Loucy (cell line): ENCODE measurements around the gene BUB1.

Experiments
- H2AFZ ChIP-seq: fragments of 200-600 bp; sonication (generic); 2 replicates; pipeline ENCODE4 v1.6.0; 2016; ENCODE audit warnings: antibody characterized with exemption, mild to moderate bottlenecking, low read length, moderate library complexity
- H3F3A ChIP-seq: fragments of 200-600 bp; 2 replicates; pipeline ENCODE4 v1.6.0; 2016; ENCODE audit warnings: antibody characterized with exemption, low read depth, mild to moderate bottlenecking
- H3K27me3 ChIP-seq: fragments of 200-600 bp; sonication (generic); 2 replicates; pipeline ENCODE4 v1.6.1; 2014; ENCODE audit warnings: low read length, mild to moderate bottlenecking; ENCODE audit not compliant: insufficient read depth, poor library complexity, severe bottlenecking
- H3K36me3 ChIP-seq: fragments of 200-600 bp; sonication (generic); 2 replicates; pipeline ENCODE4 v1.6.1; 2016; ENCODE audit warnings: low read length; ENCODE audit not compliant: insufficient read depth
- H3K4me1 ChIP-seq: fragments of 200-600 bp; sonication (generic); 2 replicates; pipeline ENCODE4 v1.5.1; 2014; ENCODE audit warnings: low read length, mild to moderate bottlenecking; ENCODE audit not compliant: insufficient read depth, poor library complexity, severe bottlenecking
- H3K4me2 ChIP-seq: fragments of 200-600 bp; sonication (generic); 2 replicates; pipeline ENCODE4 v1.6.0; 2014; ENCODE audit warnings: antibody characterized with exemption, low read length, low read depth, mild to moderate bottlenecking; ENCODE audit not compliant: poor library complexity, severe bottlenecking
- H3K4me3 ChIP-seq: fragments of 200-600 bp; sonication (generic); 2 replicates; pipeline ENCODE4 v1.5.1; 2014; ENCODE audit warnings: low read length, mild to moderate bottlenecking, mixed read lengths; ENCODE audit not compliant: poor library complexity, severe bottlenecking
- H3K79me2 ChIP-seq: fragments of 200-600 bp; sonication (generic); 2 replicates; pipeline ENCODE4 v1.6.1; 2014; ENCODE audit warnings: low read length; ENCODE audit not compliant: insufficient read depth
- H3K9ac ChIP-seq: fragments of 200-600 bp; sonication (generic); 2 replicates; pipeline ENCODE4 v1.6.0; 2014; ENCODE audit warnings: mild to moderate bottlenecking, low read depth, low read length, moderate library complexity; ENCODE audit not compliant: poor library complexity, severe bottlenecking
- H3K9me2 ChIP-seq: fragments of 200-600 bp; sonication (generic); replicated peaks from 2 replicates; pipeline ENCODE4 v1.6.1; 2016; ENCODE audit warnings: low read depth, low read length, mixed read lengths
- H3K9me3 ChIP-seq: fragments of 200-600 bp; sonication (generic); 2 replicates; pipeline ENCODE4 v1.6.1; 2014; ENCODE audit warnings: mild to moderate bottlenecking, antibody characterized with exemption, low read length, low read depth; ENCODE audit not compliant: insufficient read depth
- H4K20me1 ChIP-seq: fragments of 200-600 bp; sonication (generic); 2 replicates; pipeline ENCODE4 v1.6.0; 2014; ENCODE audit warnings: antibody characterized with exemption, low read length, mild to moderate bottlenecking; ENCODE audit not compliant: insufficient read depth, poor library complexity, severe bottlenecking
- EZH2phosphoT487 ChIP-seq: fragments of 200-600 bp; IDR thresholded peaks from 2 replicates; pipeline ENCODE4 v1.6.1; 2018; ENCODE audit warnings: antibody characterized with exemption, mild to moderate bottlenecking, moderate library complexity, borderline replicate concordance
- TF ChIP-seq, protein P1 (sequence below): fragments of 200-600 bp; sonication (generic); conservative IDR thresholded peaks from 2 replicates; pipeline ENCODE4 v1.5.1; 2014; ENCODE audit warnings: mild to moderate bottlenecking, antibody characterized with exemption, low read length

BUB1 gene

GRCh38 chr2:110712737-110713136 is 34.9 kb upstream of the BUB1 start:
- Histone ChIP-seq H4K20me1 (no peaks in the 10 kb centered on the region), H3K4me3 (no peak overlapping the region), H3K9ac (no peak overlapping the region), H3K79me2 (no peaks in the 10 kb centered on the region), H3F3A (no peaks in the 10 kb centered on the region), H3K4me2 (no peak overlapping the region), H3K27me3 (no peaks in the 10 kb centered on the region), H3K9me2 (no peaks in the 10 kb centered on the region), H2AFZ (no peak overlapping the region), H3K9me3 (no peaks in the 10 kb centered on the region), H3K36me3 (no peaks in the 10 kb centered on the region), H3K4me1 (peaks cover 21% of the 10 kb centered on the region)
- no peak for TF ChIP-seq EZH2phosphoT487
- TF ChIP-seq, protein P1, sequence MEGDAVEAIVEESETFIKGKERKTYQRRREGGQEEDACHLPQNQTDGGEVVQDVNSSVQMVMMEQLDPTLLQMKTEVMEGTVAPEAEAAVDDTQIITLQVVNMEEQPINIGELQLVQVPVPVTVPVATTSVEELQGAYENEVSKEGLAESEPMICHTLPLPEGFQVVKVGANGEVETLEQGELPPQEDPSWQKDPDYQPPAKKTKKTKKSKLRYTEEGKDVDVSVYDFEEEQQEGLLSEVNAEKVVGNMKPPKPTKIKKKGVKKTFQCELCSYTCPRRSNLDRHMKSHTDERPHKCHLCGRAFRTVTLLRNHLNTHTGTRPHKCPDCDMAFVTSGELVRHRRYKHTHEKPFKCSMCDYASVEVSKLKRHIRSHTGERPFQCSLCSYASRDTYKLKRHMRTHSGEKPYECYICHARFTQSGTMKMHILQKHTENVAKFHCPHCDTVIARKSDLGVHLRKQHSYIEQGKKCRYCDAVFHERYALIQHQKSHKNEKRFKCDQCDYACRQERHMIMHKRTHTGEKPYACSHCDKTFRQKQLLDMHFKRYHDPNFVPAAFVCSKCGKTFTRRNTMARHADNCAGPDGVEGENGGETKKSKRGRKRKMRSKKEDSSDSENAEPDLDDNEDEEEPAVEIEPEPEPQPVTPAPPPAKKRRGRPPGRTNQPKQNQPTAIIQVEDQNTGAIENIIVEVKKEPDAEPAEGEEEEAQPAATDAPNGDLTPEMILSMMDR, result no peak

DNA sequence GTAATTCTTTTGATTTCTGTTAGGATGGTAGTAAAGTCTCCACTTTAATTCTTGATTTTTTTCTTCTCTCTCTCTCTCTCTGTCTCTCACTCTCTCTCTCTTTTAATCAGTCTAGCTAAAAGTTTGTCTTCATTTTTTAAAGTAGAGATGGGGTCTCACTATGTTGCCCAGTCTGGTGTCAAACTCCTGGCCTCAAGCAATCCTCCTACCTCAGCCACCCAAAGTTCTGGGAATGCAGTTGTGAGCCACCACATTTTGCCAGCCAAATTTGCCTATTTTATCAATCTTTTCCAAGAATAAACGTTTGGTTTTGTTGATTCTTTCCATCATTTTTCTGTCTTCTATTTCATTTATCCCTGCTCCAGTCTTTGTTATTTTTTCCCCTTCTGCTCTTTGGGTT is 30.6 kb upstream of the BUB1 start:
- no peaks in the 10 kb centered on the region for H3K9me3 ChIP-seq
- H3K79me2 ChIP-seq, result no peaks in the 10 kb centered on the region
- no peak overlapping the region for H3K9ac ChIP-seq
- H3K4me2 ChIP-seq, result no peak overlapping the region
- no peak overlapping the region for H2AFZ ChIP-seq
- H3F3A ChIP-seq, result no peaks in the 10 kb centered on the region
- H3K4me1 ChIP-seq, result peaks cover 7% of the 10 kb centered on the region
- no peak overlapping the region for H3K4me3 ChIP-seq
- H3K9me2 ChIP-seq, result no peaks in the 10 kb centered on the region
- H3K36me3 ChIP-seq, result no peaks in the 10 kb centered on the region
- H4K20me1 ChIP-seq, result no peaks in the 10 kb centered on the region
- TF ChIP-seq, protein P1, result no peak
- TF ChIP-seq EZH2phosphoT487, result no peak
- H3K27me3 ChIP-seq, result no peaks in the 10 kb centered on the region

DNA sequence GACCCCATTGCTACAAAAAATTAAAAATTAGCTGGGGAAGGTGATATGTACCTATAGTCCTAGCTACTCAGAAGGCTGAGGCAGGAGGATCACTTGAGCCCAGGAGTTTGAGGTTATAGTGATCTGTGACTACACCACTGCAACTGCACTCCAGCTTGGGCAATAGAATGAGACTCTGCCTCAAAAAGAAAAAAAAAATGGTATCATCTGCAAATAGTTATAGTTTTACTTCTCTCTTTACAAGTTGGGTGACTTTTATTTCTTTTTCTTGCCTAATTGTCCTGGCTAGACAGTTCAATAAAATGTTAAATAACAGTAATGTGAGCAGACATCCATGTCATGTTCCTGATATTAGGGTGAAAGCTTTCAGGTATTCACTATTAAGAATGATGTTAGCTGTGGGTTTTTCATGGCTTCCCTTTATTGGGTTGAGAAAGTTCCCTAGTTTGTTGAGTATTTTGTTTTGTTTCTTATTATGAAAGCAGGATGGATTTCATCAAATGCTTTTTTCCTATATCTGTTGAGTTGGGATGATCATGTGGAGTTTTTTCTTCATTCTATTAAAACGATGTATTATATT is 29.6 kb upstream of the BUB1 start:
- Histone ChIP-seq H3K79me2 (no peaks in the 10 kb centered on the region), H4K20me1 (no peaks in the 10 kb centered on the region), H3K36me3 (no peaks in the 10 kb centered on the region), H3F3A (no peaks in the 10 kb centered on the region), H3K4me2 (no peak overlapping the region), H3K27me3 (no peaks in the 10 kb centered on the region), H2AFZ (no peak overlapping the region), H3K9ac (no peak overlapping the region), H3K9me2 (no peaks in the 10 kb centered on the region), H3K4me1 (no peaks in the 10 kb centered on the region), H3K9me3 (no peaks in the 10 kb centered on the region), H3K4me3 (no peak overlapping the region)
- TF ChIP-seq, protein P1, result no peak
- TF ChIP-seq EZH2phosphoT487, result no peak
